H1 (cell line): Measurements from ENCODE around the gene SFN. TPM values are rescaled to one million over a fixed set of nuclear protein-coding genes. Genes with fewer than 3 reads are reported as not detected.
"Not testable (repeated sequence)": the region's sequence is repeated elsewhere in the genome, so short reads cannot be mapped to it uniquely, and the experiment has no call there.

Experiments
- CTCF ChIA-PET: fragments of 300-600 bp; sonication (Branson Sonifier 250); formaldehyde crosslinking; loops from one replicate; lab custom pipeline; 2021; ENCODE audit not compliant: partially characterized antibody; lab: Charles Lee
- POLR2A ChIA-PET: fragments of 300-600 bp; sonication (Branson Sonifier 250); formaldehyde crosslinking; loops from one replicate; lab custom pipeline; 2021; ENCODE audit warnings: inconsistent platforms; ENCODE audit not compliant: partially characterized antibody; lab: Charles Lee
- DNase-seq, 2 experiments: peaks; one replicate each; pipeline versions ENCODE4 v3.0.0 to v3.0.0-alpha.2; 2010 to 2022; ENCODE audit warnings: low spot score in 2 of 2, low read depth in 1 of 2, mixed read lengths in 1 of 2
- FAIRE-seq: peaks from 2 replicates; lab custom pipeline; 2011; peaks lifted over from hg19 to GRCh38; lab: Jason Lieb, UNC
- H2AFZ ChIP-seq: 2 replicates; pipeline ENCODE4 v1.8.1; 2012; ENCODE audit warnings: low read length, inconsistent platforms
- H2AK5ac ChIP-seq: 2 replicates; pipeline ENCODE4 v1.6.1; 2013; ENCODE audit warnings: low read depth, low read length
- H2BK120ac ChIP-seq: replicated peaks from 2 replicates; pipeline ENCODE3; 2013; ENCODE audit warnings: low read depth, low read length, inconsistent platforms
- H2BK12ac ChIP-seq: 2 replicates; pipeline ENCODE4 v1.6.1; 2013; ENCODE audit warnings: low read depth, low read length
- H2BK15ac ChIP-seq: 2 replicates; pipeline ENCODE4 v1.6.1; 2013; ENCODE audit warnings: low read length
- H2BK20ac ChIP-seq: 2 replicates; pipeline ENCODE4 v1.6.1; 2013; ENCODE audit warnings: low read length
- H2BK5ac ChIP-seq: 2 replicates; pipeline ENCODE4 v1.6.1; 2013; ENCODE audit warnings: low read depth, low read length
- H3K14ac ChIP-seq: 2 replicates; pipeline ENCODE4 v1.6.1; 2013; ENCODE audit warnings: inconsistent platforms; ENCODE audit not compliant: insufficient read length
- H3K18ac ChIP-seq: 2 replicates; pipeline ENCODE4 v1.6.1; 2013; ENCODE audit warnings: low read length; ENCODE audit errors: extremely low read depth
- H3K23ac ChIP-seq: 2 replicates; pipeline ENCODE4 v1.6.1; 2013; ENCODE audit warnings: inconsistent platforms; ENCODE audit not compliant: insufficient read length
- H3K23me2 ChIP-seq: 2 replicates; pipeline ENCODE4 v1.6.1; 2013; ENCODE audit warnings: low read depth, low read length
- H3K27ac ChIP-seq: 2 replicates; pipeline ENCODE4 v1.6.1; 2011; ENCODE audit warnings: low read depth, low read length, inconsistent platforms
- H3K27me3 ChIP-seq, 4 experiments: replicated peaks in 1 of 4; 1 replicate in 1 of 4; 2 replicates in 3 of 4; pipeline versions ENCODE4 v1.6.1 to v1.8.1; 2011 to 2013; ENCODE audit warnings: low read length in 3 of 4, mild to moderate bottlenecking in 3 of 4, inconsistent platforms in 2 of 4, mixed read lengths in 2 of 4, moderate library complexity in 1 of 4; ENCODE audit not compliant: control insufficient read depth in 3 of 4, insufficient read depth in 3 of 4; ENCODE audit errors: extremely low read depth in 1 of 4
- H3K36me3 ChIP-seq, 4 experiments: 2 replicates each; pipeline versions ENCODE4 v1.6.1 to v1.8.1; 2011 to 2013; ENCODE audit warnings: mild to moderate bottlenecking in 4 of 4, low read length in 3 of 4, moderate library complexity in 2 of 4, control low read depth in 1 of 4, inconsistent platforms in 1 of 4; ENCODE audit not compliant: insufficient read depth in 4 of 4, control insufficient read depth in 2 of 4
- H3K4ac ChIP-seq: replicated peaks from 2 replicates; pipeline ENCODE3; 2013; ENCODE audit warnings: low read length, low read depth, mixed read lengths, inconsistent platforms; ENCODE audit not compliant: insufficient read length
- H3K4me1 ChIP-seq, 4 experiments: replicated peaks in 1 of 4; 1 replicate in 1 of 4; 2 replicates in 3 of 4; pipeline versions ENCODE4 v1.6.1 to v1.8.1; 2011 to 2013; ENCODE audit warnings: low read length in 3 of 4, inconsistent platforms in 2 of 4, mixed read lengths in 1 of 4; ENCODE audit not compliant: insufficient read depth in 4 of 4, control insufficient read depth in 3 of 4
- H3K4me2 ChIP-seq, 2 experiments: 2 replicates each; pipeline versions ENCODE4 v1.6.1 to v1.8.1; 2011 to 2013; ENCODE audit warnings: low read depth in 2 of 2, low read length in 2 of 2, control low read depth in 1 of 2, inconsistent platforms in 1 of 2, mild to moderate bottlenecking in 1 of 2; ENCODE audit not compliant: insufficient read depth in 1 of 2
- H3K4me3 ChIP-seq, 4 experiments: fragments of 200-600, 300-600 bp in 1 of 4; sonication (generic), shearing (Covaris generic), sonication (Bioruptor Twin) in 1 of 4; 2 replicates each; pipeline versions ENCODE4 v1.5.1 to v1.8.1; 2011 to 2016; ENCODE audit warnings: low read length in 4 of 4, low read depth in 3 of 4, control low read depth in 2 of 4, inconsistent platforms in 2 of 4, mild to moderate bottlenecking in 2 of 4, mixed read lengths in 1 of 4, moderate library complexity in 1 of 4; ENCODE audit not compliant: insufficient read depth in 2 of 4; ENCODE audit errors: extremely low read depth in 1 of 4
- H3K56ac ChIP-seq: replicated peaks from 2 replicates; pipeline ENCODE3; 2013; ENCODE audit warnings: low read depth, mild to moderate bottlenecking, mixed read lengths, low read length, inconsistent platforms; ENCODE audit not compliant: insufficient read length
- H3K79me1 ChIP-seq: 2 replicates; pipeline ENCODE4 v1.6.1; 2013; ENCODE audit warnings: low read depth, low read length, control low read depth
- H3K79me2 ChIP-seq, 2 experiments: 2 replicates each; pipeline versions ENCODE4 v1.6.1 to v1.8.1; 2012 to 2013; ENCODE audit warnings: low read length in 2 of 2, mild to moderate bottlenecking in 2 of 2, inconsistent platforms in 1 of 2; ENCODE audit not compliant: insufficient read depth in 2 of 2, control insufficient read depth in 1 of 2
- H3K9ac ChIP-seq, 4 experiments: replicated peaks in 1 of 4; 1 replicate in 1 of 4; 2 replicates in 3 of 4; pipeline versions ENCODE4 v1.6.1 to v1.8.1; 2011 to 2013; ENCODE audit warnings: low read depth in 3 of 4, low read length in 3 of 4, control low read depth in 2 of 4, mild to moderate bottlenecking in 2 of 4, moderate library complexity in 2 of 4, inconsistent platforms in 1 of 4; ENCODE audit errors: extremely low read depth in 1 of 4
- H3K9me3 ChIP-seq, 2 experiments: 2 replicates each; pipeline versions ENCODE4 v1.6.1 to v1.8.1; 2012 to 2013; ENCODE audit warnings: mild to moderate bottlenecking in 2 of 2, moderate library complexity in 2 of 2, control low read depth in 1 of 2, inconsistent platforms in 1 of 2, low read depth in 1 of 2, low read length in 1 of 2, mixed read lengths in 1 of 2; ENCODE audit not compliant: insufficient read depth in 2 of 2
- H4K20me1 ChIP-seq, 2 experiments: replicated peaks in 1 of 2; 2 replicates each; pipeline versions ENCODE3 to v1.8.1; 2011 to 2013; ENCODE audit warnings: inconsistent platforms in 2 of 2, low read length in 2 of 2, mild to moderate bottlenecking in 1 of 2; ENCODE audit not compliant: insufficient read depth in 2 of 2, control insufficient read depth in 1 of 2
- H4K5ac ChIP-seq: 2 replicates; pipeline ENCODE4 v1.6.1; 2013; ENCODE audit warnings: low read length, low read depth, mixed read lengths, inconsistent platforms; ENCODE audit not compliant: insufficient read length
- H4K8ac ChIP-seq: 2 replicates; pipeline ENCODE4 v1.8.0; 2013; ENCODE audit warnings: mild to moderate bottlenecking, moderate library complexity, low read length, inconsistent platforms; ENCODE audit not compliant: insufficient read depth; ENCODE audit errors: extremely low read depth
- H4K91ac ChIP-seq: replicated peaks from 2 replicates; pipeline ENCODE3; 2013; ENCODE audit warnings: low read length, mixed read lengths, inconsistent platforms; ENCODE audit not compliant: insufficient read length
- WGBS, 2 experiments: shearing (Covaris generic) in 1 of 2; methylation state at CpG; one replicate each; pipeline versions ENCODE4 v1.1.6 to v1.1.7; 2013 to 2015; ENCODE audit warnings: low lambda C conversion rate in 2 of 2, mixed read lengths in 2 of 2, inconsistent platforms in 1 of 2, low coverage in 1 of 2, missing lambda C conversion rate in 1 of 2; ENCODE audit not compliant: insufficient replicate concordance in 2 of 2, insufficient coverage in 1 of 2, insufficient read length in 1 of 2; ENCODE audit errors: extremely low coverage in 1 of 2, missing lambda C conversion rate in 1 of 2; 5-methylcytosine and 5-hydroxymethylcytosine counted together
- polyA plus RNA-seq, 7 experiments: library from polyadenylated mRNA; depleted of rRNA in 3 of 7; stranded (reverse) in 5 of 7; unstranded in 2 of 7; fragments of >200 nt in 5 of 7; fragments of 200-250 nt in 2 of 7; gene quantifications; 1 replicate in 5 of 7; 2 replicates in 1 of 7; 4 replicates in 1 of 7; pipeline versions ENCODE4 v1.2.1 to v1.2.3, GENCODE V29; 2011 to 2013; ENCODE audit warnings: missing spikeins in 2 of 7, mixed read lengths in 2 of 7
- total RNA-seq: library from RNA; stranded (reverse); fragmentation: NEBNext Ultra II Directional; extraction: Animal tissue kit (Norgen Biotek cat#: 25700); gene quantifications from 2 replicates; pipeline ENCODE4 v1.2.1, GENCODE V29; 2021

SFN gene
- total and polyA plus RNA-seq, 2 of the 8 experiments (the other 6 are each of a cell fraction or from before 2014, with no cell fraction given), result 3.3 to 3.9 TPM

DNA sequence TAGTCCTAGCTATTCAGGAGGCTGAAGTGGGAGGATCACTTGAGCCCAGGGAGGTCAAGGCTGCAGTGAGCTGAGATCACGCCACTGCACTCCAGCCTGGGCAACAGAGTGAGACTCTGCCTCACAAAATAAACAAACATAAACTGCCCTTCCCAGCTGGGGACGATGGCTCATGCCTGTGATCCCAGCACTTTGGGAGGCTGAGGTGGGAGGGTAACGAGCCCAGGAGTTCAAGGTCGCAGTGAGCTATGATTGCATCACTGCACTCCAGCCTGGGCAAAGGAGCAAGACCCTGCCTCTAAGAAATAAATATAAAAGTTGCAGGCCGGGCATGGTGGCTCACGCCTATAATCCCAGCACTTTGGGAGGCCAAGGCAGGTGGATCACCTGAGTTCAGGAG, 18.7 kb downstream of the SFN start:
- H3K23ac ChIP-seq, H4K5ac ChIP-seq, H3K4me3 ChIP-seq, H3K9ac ChIP-seq, H4K8ac ChIP-seq, H2BK20ac ChIP-seq, H2BK15ac ChIP-seq, H3K4ac ChIP-seq, H3K56ac ChIP-seq, H2BK5ac ChIP-seq, H4K20me1 ChIP-seq, H4K91ac ChIP-seq, H2BK12ac ChIP-seq, H3K4me2 ChIP-seq, H3K18ac ChIP-seq, H3K27me3 ChIP-seq, H2AFZ ChIP-seq, H3K4me1 ChIP-seq, FAIRE-seq, DNase-seq, H3K79me2 ChIP-seq, H3K23me2 ChIP-seq, H3K27ac ChIP-seq, H2AK5ac ChIP-seq, H3K14ac ChIP-seq, H3K9me3 ChIP-seq, H2BK120ac ChIP-seq, H3K79me1 ChIP-seq: not testable (repeated sequence)
- 89% methylated on average over 6 of the region's 6 CpGs; no CpG with 5 or more reads in 1 of the 2 experiments for WGBS, 2 experiments
- POLR2A ChIA-PET, result interaction anchor here (0.9 to 3.0 kb wide), 6 partner anchors 9 to 135 kb away, joined by 3 to 7 read pairs (median 4); partner anchors contain the start of genes GPATCH3, GPN2 and SFN
- CTCF ChIA-PET, result interaction anchor here (0.6 to 31.7 kb wide), 7 partner anchors 17 to 283 kb away, joined by 3 to 547 read pairs (median 3); partner anchors contain the start of gene SFN
- peaks cover 23 to 67% (median 46%) of the 10 kb centered on the region in 4 experiments for H3K36me3 ChIP-seq
